GM18520 (cell line): ENCODE results near the gene ARRDC3.
"Not testable (repeated sequence)": the region's sequence is repeated elsewhere in the genome, so short reads cannot be mapped to it uniquely, and the experiment has no call there.

Experiments
- ATAC-seq: cut with Tn5 transposase; IDR thresholded peaks from one replicate; pipeline ENCODE4 v1.9.1; 2021; ENCODE audit not compliant: unreplicated experiment

ARRDC3 gene

GRCh38 chr5:91383027-91383955, at the start of gene ARRDC3:
Gene ARRDC3, minus strand, starts transcription at chr5:91383317. Its CDS starts 225 bp downstream, at chr5:91383092.
- ATAC-seq, result peak; percentile 40

- no peak for ATAC-seq
Observed at GRCh38 chr5:91430949-91431348, 47.8 kb upstream of the ARRDC3 start.

- ATAC-seq, result no peak
Observed at GRCh38 chr5:91424638-91425436, 41.7 kb upstream of the ARRDC3 start.

- no peak for ATAC-seq
Observed at GRCh38 chr5:91423871-91424270, 40.8 kb upstream of the ARRDC3 start.

- ATAC-seq, result no peak
Observed at GRCh38 chr5:91420879-91421278, 37.8 kb upstream of the ARRDC3 start.

- ATAC-seq, result no peak
Observed at GRCh38 chr5:91419571-91420537, 36.7 kb upstream of the ARRDC3 start.

GRCh38 chr5:91419136-91419535, 36.0 kb upstream of the ARRDC3 start:
- no peak for ATAC-seq

GRCh38 chr5:91418158-91418557, 35.0 kb upstream of the ARRDC3 start:
- no peak for ATAC-seq

GRCh38 chr5:91417219-91417618, 34.1 kb upstream of the ARRDC3 start:
- no peak for ATAC-seq

- ATAC-seq, result no peak
Observed at GRCh38 chr5:91416491-91416890, 33.4 kb upstream of the ARRDC3 start.

GRCh38 chr5:91409304-91409703, 26.2 kb upstream of the ARRDC3 start:
- ATAC-seq, result no peak

- ATAC-seq, result no peak
Observed at GRCh38 chr5:91408710-91409109, 25.6 kb upstream of the ARRDC3 start.

GRCh38 chr5:91407204-91407603, 24.1 kb upstream of the ARRDC3 start:
- ATAC-seq, result no peak

GRCh38 chr5:91403438-91403837, 20.3 kb upstream of the ARRDC3 start:
- ATAC-seq, result no peak

- ATAC-seq, result no peak
Observed at GRCh38 chr5:91401175-91401574, 18.1 kb upstream of the ARRDC3 start.

GRCh38 chr5:91397791-91398190, 14.7 kb upstream of the ARRDC3 start:
- no peak for ATAC-seq

GRCh38 chr5:91390268-91390667, 7.2 kb upstream of the ARRDC3 start:
- ATAC-seq, result no peak

- not testable (repeated sequence) for ATAC-seq
Observed at GRCh38 chr5:91389555-91389954, 6.4 kb upstream of the ARRDC3 start.

- ATAC-seq, result no peak
Observed at GRCh38 chr5:91388362-91388761, 5.2 kb upstream of the ARRDC3 start.

GRCh38 chr5:91386120-91386519, 3.0 kb upstream of the ARRDC3 start:
- ATAC-seq, result no peak

- ATAC-seq, result not testable (repeated sequence)
Observed at GRCh38 chr5:91385596-91385995, 2.5 kb upstream of the ARRDC3 start.
